Neural cell (in vitro differentiated cells): ENCODE measurements around the gene AMFR. TPM values are rescaled to one million over a fixed set of nuclear protein-coding genes. Genes with fewer than 3 reads are reported as not detected.

Experiments used
- H2AFZ ChIP-seq: fragments of 200-600, 300-800 bp; sonication (generic), shearing (Covaris generic); 2 replicates; pipeline ENCODE4 v1.6.0; 2014; ENCODE audit warnings: low read depth, mild to moderate bottlenecking, antibody characterized with exemption, low read length, moderate library complexity
- H3F3A ChIP-seq: fragments of 200-600 bp; shearing (Covaris generic); 2 replicates; pipeline ENCODE4 v1.6.1; 2016; ENCODE audit warnings: mild to moderate bottlenecking, moderate library complexity, mixed read lengths, antibody characterized with exemption, low read length; ENCODE audit not compliant: insufficient read depth, poor library complexity, severe bottlenecking
- H3K27ac ChIP-seq: fragments of 200-600, 300-800 bp; sonication (generic), shearing (Covaris generic); 2 replicates; pipeline ENCODE4 v1.5.1; 2014; ENCODE audit warnings: mild to moderate bottlenecking, low read length, moderate library complexity
- H3K27me3 ChIP-seq: fragments of 300-800, 200-600 bp; sonication (generic), shearing (Covaris generic); 2 replicates; pipeline ENCODE4 v1.6.0; 2014; ENCODE audit warnings: mild to moderate bottlenecking, low read depth, low read length, moderate library complexity; ENCODE audit not compliant: insufficient read depth
- H3K36me3 ChIP-seq: fragments of 300-800, 200-600 bp; sonication (generic), shearing (Covaris generic); 2 replicates; pipeline ENCODE4 v1.5.1; 2014; ENCODE audit warnings: mild to moderate bottlenecking, antibody characterized with exemption, low read length, moderate library complexity; ENCODE audit not compliant: insufficient read depth
- H3K4me2 ChIP-seq: fragments of 300-800, 200-600 bp; sonication (generic), shearing (Covaris generic); 2 replicates; pipeline ENCODE4 v1.6.0; 2014; ENCODE audit warnings: mild to moderate bottlenecking, low read length
- H3K4me3 ChIP-seq: fragments of 300-800, 200-600 bp; sonication (generic), shearing (Covaris generic); 2 replicates; pipeline ENCODE4 v1.5.1; 2014; ENCODE audit warnings: mild to moderate bottlenecking, low read length, moderate library complexity
- H3K79me2 ChIP-seq: fragments of 200-600 bp; shearing (Covaris generic); replicated peaks from 2 replicates; pipeline ENCODE4 v1.6.0; 2014; ENCODE audit warnings: mild to moderate bottlenecking, low read length, moderate library complexity; ENCODE audit not compliant: insufficient read depth
- H3K9ac ChIP-seq: fragments of 300-800, 200-600 bp; sonication (generic), shearing (Covaris generic); 2 replicates; pipeline ENCODE4 v1.6.1; 2016; ENCODE audit warnings: mild to moderate bottlenecking, low read length, mixed read lengths
- H3K9me2 ChIP-seq: fragments of 200-600 bp; shearing (Covaris generic); 2 replicates; pipeline ENCODE4 v1.6.1; 2016; ENCODE audit warnings: mild to moderate bottlenecking, low read length, mixed read lengths; ENCODE audit not compliant: insufficient read depth
- H3K9me3 ChIP-seq: fragments of 200-600, 300-800 bp; sonication (generic), shearing (Covaris generic); 2 replicates; pipeline ENCODE4 v1.6.1; 2016; ENCODE audit warnings: mild to moderate bottlenecking, mixed run types, low read length, moderate library complexity, mixed read lengths
- H4K20me1 ChIP-seq: fragments of 200-600 bp; shearing (Covaris generic); 2 replicates; pipeline ENCODE4 v1.6.1; 2016; ENCODE audit warnings: mild to moderate bottlenecking, mixed run types; ENCODE audit not compliant: insufficient read depth
- EP300 ChIP-seq: fragments of 450-650 bp; conservative IDR thresholded peaks from 2 replicates; pipeline ENCODE4 v1.6.1; 2014; ENCODE audit warnings: antibody characterized with exemption, mild to moderate bottlenecking, moderate library complexity; ENCODE audit not compliant: poor library complexity, severe bottlenecking
- EZH2 ChIP-seq: fragments of 200-600, 300-800 bp; shearing (Covaris generic), sonication (generic); IDR thresholded peaks from 2 replicates; pipeline ENCODE4 v1.6.1; 2014; ENCODE audit warnings: antibody characterized with exemption, low read length, borderline replicate concordance, mild to moderate bottlenecking; ENCODE audit not compliant: insufficient read depth, poor library complexity, severe bottlenecking
- MXI1 ChIP-seq: fragments of 450-650 bp; conservative IDR thresholded peaks from 2 replicates; pipeline ENCODE4 v1.6.1; 2014; ENCODE audit warnings: antibody characterized with exemption, mild to moderate bottlenecking; ENCODE audit not compliant: poor library complexity, severe bottlenecking
- POLR2AphosphoS5 ChIP-seq: IDR thresholded peaks from 2 replicates; pipeline ENCODE4 v1.6.1; 2012
- RAD21 ChIP-seq: fragments of 450-650 bp; conservative IDR thresholded peaks from 2 replicates; pipeline ENCODE4 v1.6.1; 2014; ENCODE audit warnings: antibody characterized with exemption, mild to moderate bottlenecking, moderate library complexity
- REST ChIP-seq: IDR thresholded peaks from 2 replicates; pipeline ENCODE4 v1.6.1; 2012; ENCODE audit warnings: borderline replicate concordance
- SMC3 ChIP-seq: fragments of 450-650 bp; conservative IDR thresholded peaks from 2 replicates; pipeline ENCODE4 v1.6.1; 2014; ENCODE audit warnings: antibody characterized with exemption, mild to moderate bottlenecking, moderate library complexity; ENCODE audit not compliant: poor library complexity
- TAF1 ChIP-seq: IDR thresholded peaks from 2 replicates; pipeline ENCODE4 v1.6.1; 2012; ENCODE audit warnings: low read depth
- polyA plus RNA-seq: library from polyadenylated mRNA; depleted of rRNA; stranded (reverse); fragments of >200 nt; gene quantifications from 2 replicates; pipeline ENCODE4 v1.2.3, GENCODE V29; 2014
- TF ChIP-seq, protein P1 (sequence below): fragments of 450-650 bp; IDR thresholded peaks from 2 replicates; pipeline ENCODE4 v1.5.1; 2014; ENCODE audit warnings: antibody characterized with exemption, mild to moderate bottlenecking, moderate library complexity; ENCODE audit not compliant: poor library complexity, severe bottlenecking

Gene AMFR
- polyA plus RNA-seq, 1 donor from 2014 or later = 101 TPM

DNA sequence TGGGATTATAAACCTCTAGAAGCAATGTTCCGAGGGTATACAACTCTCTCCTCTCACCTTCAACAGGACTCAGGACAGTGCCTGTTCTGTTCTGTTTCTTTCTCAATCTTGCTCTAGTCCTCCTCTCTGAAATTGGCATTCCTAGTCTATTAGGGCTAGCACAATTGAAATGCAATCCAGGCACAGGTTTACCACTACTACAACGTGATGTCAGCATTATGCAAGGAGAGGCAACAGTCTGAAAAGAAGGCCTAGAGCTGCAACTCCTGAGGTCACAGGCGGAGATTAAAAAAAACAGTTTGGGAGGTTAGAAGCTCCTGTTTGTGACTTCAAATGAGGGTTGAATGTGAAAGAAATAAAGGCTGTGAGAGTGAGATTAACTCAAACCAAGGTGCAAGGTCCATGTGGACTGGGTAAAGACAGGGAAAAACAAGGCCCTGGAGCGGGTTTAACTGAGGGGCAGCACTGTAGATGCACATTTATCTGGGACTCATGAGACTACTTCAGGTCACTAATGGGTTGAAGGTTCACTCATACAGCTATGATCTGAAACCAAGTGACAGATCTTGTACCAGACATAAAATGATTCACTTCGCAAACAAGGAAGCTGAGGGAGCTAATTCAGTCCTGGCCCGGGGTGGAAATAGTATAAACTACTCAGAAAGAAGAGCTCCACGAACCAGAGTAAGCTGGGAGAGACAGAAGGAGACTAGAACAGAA, 16.8 kb downstream of the AMFR start:
- Histone ChIP-seq H2AFZ (no peak overlapping the region), H3K9me3 (no peaks in the 10 kb centered on the region), H3K4me3 (no peak overlapping the region), H3K9me2 (no peaks in the 10 kb centered on the region), H3K36me3 (peaks cover 19% of the 10 kb centered on the region), H3K27ac (no peak overlapping the region), H3K4me2 (no peak overlapping the region), H3K9ac (no peak overlapping the region), H3K79me2 (no peaks in the 10 kb centered on the region), H3F3A (no peaks in the 10 kb centered on the region), H3K27me3 (no peaks in the 10 kb centered on the region), H4K20me1 (no peaks in the 10 kb centered on the region)
- TF ChIP-seq TAF1 (no peak), EZH2 (no peak), MXI1 (no peak), SMC3 (no peak), REST (no peak), EP300 (no peak), POLR2AphosphoS5 (no peak), RAD21 (no peak)
- TF ChIP-seq, protein P1, sequence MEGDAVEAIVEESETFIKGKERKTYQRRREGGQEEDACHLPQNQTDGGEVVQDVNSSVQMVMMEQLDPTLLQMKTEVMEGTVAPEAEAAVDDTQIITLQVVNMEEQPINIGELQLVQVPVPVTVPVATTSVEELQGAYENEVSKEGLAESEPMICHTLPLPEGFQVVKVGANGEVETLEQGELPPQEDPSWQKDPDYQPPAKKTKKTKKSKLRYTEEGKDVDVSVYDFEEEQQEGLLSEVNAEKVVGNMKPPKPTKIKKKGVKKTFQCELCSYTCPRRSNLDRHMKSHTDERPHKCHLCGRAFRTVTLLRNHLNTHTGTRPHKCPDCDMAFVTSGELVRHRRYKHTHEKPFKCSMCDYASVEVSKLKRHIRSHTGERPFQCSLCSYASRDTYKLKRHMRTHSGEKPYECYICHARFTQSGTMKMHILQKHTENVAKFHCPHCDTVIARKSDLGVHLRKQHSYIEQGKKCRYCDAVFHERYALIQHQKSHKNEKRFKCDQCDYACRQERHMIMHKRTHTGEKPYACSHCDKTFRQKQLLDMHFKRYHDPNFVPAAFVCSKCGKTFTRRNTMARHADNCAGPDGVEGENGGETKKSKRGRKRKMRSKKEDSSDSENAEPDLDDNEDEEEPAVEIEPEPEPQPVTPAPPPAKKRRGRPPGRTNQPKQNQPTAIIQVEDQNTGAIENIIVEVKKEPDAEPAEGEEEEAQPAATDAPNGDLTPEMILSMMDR = no peak

DNA sequence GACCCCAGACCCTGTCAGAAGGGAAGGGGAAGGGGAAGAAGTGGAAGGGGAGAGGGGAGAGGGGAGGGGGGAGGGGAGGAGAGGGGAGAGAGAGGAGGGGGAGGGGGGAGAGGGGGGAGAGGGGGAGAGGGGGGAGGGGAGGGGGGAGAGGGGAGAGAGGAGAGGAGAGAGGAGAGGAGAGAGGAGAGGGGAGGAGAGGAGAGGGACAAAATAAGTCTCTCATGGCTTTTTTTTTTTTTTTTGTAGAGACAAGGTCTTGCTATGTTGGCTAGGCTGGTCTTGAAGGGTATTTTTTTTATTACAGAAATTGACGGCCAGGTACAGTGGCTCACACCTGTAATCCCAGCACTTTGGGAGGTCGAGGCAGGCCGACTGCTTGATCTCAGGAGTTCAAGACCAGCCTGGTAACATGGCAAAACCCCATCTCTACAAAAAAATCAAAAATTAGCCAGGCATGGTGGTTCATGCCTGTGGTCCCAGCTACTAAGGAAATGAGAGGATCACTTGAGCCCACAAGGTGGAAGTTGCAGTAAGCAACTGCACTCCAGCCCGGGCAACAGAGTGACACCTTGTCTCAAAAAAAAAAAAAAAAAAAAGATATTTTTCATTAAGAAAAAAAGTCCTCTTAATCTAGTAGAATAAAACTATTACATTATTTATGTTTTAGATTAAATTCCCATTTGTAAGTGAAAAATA, 19.2 kb downstream of the AMFR start:
- Histone ChIP-seq H3F3A (no peaks in the 10 kb centered on the region), H2AFZ (no peak overlapping the region), H3K4me2 (no peak overlapping the region), H3K79me2 (no peaks in the 10 kb centered on the region), H3K9me2 (no peaks in the 10 kb centered on the region), H3K4me3 (no peak overlapping the region), H3K9me3 (no peaks in the 10 kb centered on the region), H3K9ac (no peak overlapping the region), H3K36me3 (peaks cover 18% of the 10 kb centered on the region), H3K27me3 (no peaks in the 10 kb centered on the region), H3K27ac (no peak overlapping the region), H4K20me1 (no peaks in the 10 kb centered on the region)
- no peak for TF ChIP-seq EZH2
- TF ChIP-seq MXI1 = no peak
- no peak for TF ChIP-seq TAF1
- TF ChIP-seq SMC3 = no peak
- TF ChIP-seq RAD21 = no peak
- TF ChIP-seq POLR2AphosphoS5 = no peak
- TF ChIP-seq REST = no peak
- TF ChIP-seq, protein P1 = no peak
- no peak for TF ChIP-seq EP300
